GM12801 (cell line): ENCODE results near the gene CFAP74.

Experiments
- TF ChIP-seq, protein P1 (sequence below): IDR thresholded peaks from one replicate; pipeline ENCODE4 v1.5.1; 2011; ENCODE audit warnings: control low read depth; ENCODE audit not compliant: insufficient read length; ENCODE audit errors: extremely low read depth

The CFAP74 gene

GRCh38 chr1:1929102-1929638, 74.4 kb downstream of the CFAP74 start:
- TF ChIP-seq, protein P1, sequence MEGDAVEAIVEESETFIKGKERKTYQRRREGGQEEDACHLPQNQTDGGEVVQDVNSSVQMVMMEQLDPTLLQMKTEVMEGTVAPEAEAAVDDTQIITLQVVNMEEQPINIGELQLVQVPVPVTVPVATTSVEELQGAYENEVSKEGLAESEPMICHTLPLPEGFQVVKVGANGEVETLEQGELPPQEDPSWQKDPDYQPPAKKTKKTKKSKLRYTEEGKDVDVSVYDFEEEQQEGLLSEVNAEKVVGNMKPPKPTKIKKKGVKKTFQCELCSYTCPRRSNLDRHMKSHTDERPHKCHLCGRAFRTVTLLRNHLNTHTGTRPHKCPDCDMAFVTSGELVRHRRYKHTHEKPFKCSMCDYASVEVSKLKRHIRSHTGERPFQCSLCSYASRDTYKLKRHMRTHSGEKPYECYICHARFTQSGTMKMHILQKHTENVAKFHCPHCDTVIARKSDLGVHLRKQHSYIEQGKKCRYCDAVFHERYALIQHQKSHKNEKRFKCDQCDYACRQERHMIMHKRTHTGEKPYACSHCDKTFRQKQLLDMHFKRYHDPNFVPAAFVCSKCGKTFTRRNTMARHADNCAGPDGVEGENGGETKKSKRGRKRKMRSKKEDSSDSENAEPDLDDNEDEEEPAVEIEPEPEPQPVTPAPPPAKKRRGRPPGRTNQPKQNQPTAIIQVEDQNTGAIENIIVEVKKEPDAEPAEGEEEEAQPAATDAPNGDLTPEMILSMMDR, result no peak

DNA sequence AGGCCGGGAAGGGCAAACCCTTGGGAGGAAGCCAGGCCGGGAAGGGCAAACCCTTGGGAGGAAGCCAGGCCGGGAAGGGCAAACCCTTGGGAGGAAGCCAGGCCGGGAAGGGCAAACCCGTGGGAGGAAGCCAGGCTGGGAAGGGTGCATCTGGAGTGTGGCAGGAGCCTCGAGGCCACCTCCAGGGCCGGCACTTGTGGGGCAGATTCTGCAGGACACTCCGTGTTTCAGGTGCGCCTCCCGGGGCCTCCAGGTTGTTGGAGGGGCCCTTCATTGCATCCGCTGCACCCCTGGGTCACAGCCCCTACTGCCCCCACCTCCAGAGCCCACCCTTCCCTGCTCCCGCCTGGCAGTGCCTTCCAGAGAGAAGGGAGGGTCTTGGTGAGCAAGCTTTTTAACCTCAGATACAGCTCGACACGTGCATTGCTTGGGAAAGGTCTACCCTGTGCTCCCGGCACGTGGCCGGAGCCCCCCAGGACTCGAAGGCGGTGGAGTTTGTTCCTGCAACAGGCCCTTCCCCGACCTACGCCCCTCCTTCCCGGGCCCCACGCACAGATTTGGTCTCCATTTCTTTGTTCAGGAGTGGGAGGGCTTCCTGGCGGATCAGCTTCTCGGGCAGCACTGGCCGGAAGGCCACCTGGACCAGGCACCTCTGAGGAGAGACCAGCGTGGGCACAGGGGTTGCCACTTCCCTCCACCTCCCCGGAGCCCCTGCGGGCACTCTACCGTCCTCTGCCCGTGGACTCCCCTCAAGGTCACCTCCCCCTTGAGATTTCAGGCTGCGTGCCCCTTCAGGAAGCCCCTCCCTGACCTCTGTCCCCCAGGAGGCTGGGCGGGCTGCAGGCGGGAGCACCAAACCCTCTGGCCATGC, 75.1 kb downstream of the CFAP74 start:
- TF ChIP-seq, protein P1, result no peak

DNA sequence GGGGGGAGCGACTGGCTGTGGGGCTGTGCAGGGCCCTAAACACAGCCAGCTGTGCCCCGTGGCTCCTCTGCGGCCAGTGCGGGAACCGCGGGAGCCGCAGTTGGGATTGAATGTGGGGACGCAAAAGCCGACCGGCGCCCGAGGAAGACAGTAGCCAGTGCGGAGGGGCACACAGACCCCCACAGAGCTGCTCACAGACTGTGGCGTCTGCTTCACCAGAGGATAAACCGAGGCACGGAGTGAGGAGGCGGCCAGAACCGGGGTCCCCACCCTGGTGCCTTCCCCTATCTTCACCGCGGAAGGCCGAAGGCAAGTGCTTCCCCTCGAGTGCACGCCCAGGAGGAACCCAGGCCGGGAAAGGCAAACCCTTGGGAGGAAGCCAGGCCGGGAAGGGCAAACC, 75.8 kb downstream of the CFAP74 start:
- TF ChIP-seq, protein P1, result no peak

DNA sequence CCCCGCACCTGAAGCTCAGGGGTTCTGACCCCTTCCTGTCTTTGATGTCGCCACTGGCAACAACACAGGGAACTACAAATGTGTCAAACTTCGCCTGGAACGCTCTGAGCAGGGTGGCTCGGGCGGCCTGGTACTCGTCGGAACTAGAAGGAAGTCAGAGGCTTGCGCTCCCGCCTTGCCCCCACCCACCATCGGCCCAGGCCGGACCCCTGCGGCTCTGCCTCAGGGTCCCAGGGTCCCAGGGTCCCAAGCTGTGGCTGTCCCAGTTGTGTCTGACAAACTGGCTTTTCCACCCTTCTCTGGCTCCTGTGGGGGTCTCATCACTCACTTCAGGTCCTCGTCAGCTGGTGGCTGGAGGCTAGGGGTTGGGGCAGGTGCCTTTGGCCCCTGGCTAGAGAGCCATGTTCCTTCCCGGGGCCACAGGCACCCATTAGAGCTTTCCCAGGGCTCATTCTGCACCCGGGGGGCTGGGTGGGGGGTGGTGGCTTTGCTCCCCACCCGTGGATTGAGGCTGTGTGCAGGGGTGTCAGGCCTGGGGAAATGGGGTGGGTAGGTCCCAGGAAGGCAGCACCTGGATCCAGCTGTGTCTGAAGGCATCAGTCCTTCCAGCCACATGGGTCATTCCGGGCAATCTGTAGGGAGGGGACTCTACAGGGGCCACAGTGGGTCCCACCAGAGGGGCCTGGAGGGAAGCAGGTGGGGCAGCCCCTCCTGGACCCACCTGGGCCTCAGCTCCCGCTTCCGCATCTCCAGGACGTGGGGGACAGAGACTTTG, 76.5 kb downstream of the CFAP74 start:
- TF ChIP-seq, protein P1, result no peak

- TF ChIP-seq, protein P1, result no peak
Measured at GRCh38 chr1:1926346-1926811, 77.2 kb downstream of the CFAP74 start.

GRCh38 chr1:1925437-1926345, 77.9 kb downstream of the CFAP74 start:
- TF ChIP-seq, protein P1, result no peak
